ENCODE results near the gene KLRC4. TPM values are rescaled to one million over a fixed set of nuclear protein-coding genes. Genes with fewer than 3 reads are reported as not detected.
"Not testable (repeated sequence)": the region's sequence is repeated elsewhere in the genome, so short reads cannot be mapped to it uniquely, and the experiment has no call there.

KLRC4 gene
- total and polyA plus RNA-seq, 2 donors (not counting 1 experiment from before 2014, with no cell fraction given): not detected

GRCh38 chr12:10368206-10369171, 41.1 kb downstream of the KLRC4 start:
- H3K4me2 ChIP-seq (replicated peaks; ENCODE audit: low read depth, low read length, poor library complexity, severe bottlenecking): no peak overlapping the region
- H3K27me3 ChIP-seq (replicated peaks in 1 of 4; ENCODE audit: control extremely low read depth in 1 of 4, control insufficient read depth in 3 of 4, insufficient read depth in 4 of 4, low read length in 3 of 4): no peaks in the 10 kb centered on the region
- no peak overlapping the region for H3K9ac ChIP-seq (ENCODE audit: low read length)
- H3K4me1 ChIP-seq (ENCODE audit: control insufficient read depth in 2 of 2, insufficient read depth in 2 of 2, low read length in 2 of 2): peaks cover 38 to 41% of the 10 kb centered on the region in 2 donors
- CTCF ChIA-PET: no interaction called here
- H3K36me3 ChIP-seq (replicated peaks in 1 of 2; ENCODE audit: control extremely low read depth in 1 of 2, control insufficient read depth in 1 of 2, extremely low read depth in 1 of 2, insufficient read depth in 2 of 2, low read length in 1 of 2): no peaks in the 10 kb centered on the region
- Mint-ChIP-seq H3K27ac (no peak overlapping the region), H3K9me3 (ENCODE audit: insufficient read depth) (no peaks in the 10 kb centered on the region), H3K4me1 (peaks cover 12% of the 10 kb centered on the region), H3K4me3 (no peak overlapping the region), H3K27me3 (no peaks in the 10 kb centered on the region)
- peaks cover 5% of the 10 kb centered on the region for H3K79me2 ChIP-seq (ENCODE audit: control insufficient read depth, insufficient read depth, low read length)
- H4K20me1 ChIP-seq (ENCODE audit: control insufficient read depth, insufficient read depth, low read length, poor library complexity, severe bottlenecking): no peaks in the 10 kb centered on the region
- peaks cover 0 to 7% (median 0%) of the 10 kb centered on the region in 3 donors for H3K9me3 ChIP-seq (ENCODE audit: control extremely low read depth in 1 of 3, control insufficient read depth in 2 of 3, insufficient read depth in 1 of 3, low read length in 2 of 3)
- no peak overlapping the region for H3K27ac ChIP-seq (ENCODE audit: low read length in 2 of 2)
- POLR2A ChIA-PET: no interaction called here
- H2AFZ ChIP-seq (ENCODE audit: insufficient read depth, low read depth, low read length, poor library complexity, severe bottlenecking): no peak overlapping the region
- 100% methylated on average over 3 of the region's 10 CpGs for WGBS (ENCODE audit: insufficient coverage)
- TF ChIP-seq CTCF (IDR thresholded peaks at IDR 0.05) (no peak), EZH2 (IDR thresholded peaks at IDR 0.05; ENCODE audit: borderline replicate concordance, insufficient read depth, low read depth, low read length, poor library complexity, severe bottlenecking) (no peak)
- ATAC-seq (ENCODE audit: low read depth) (no peak), DNase-seq (no peak)
- H3K4me3 ChIP-seq (ENCODE audit: control extremely low read depth in 1 of 5, extremely low read depth in 1 of 5, insufficient read depth in 1 of 5, low read depth in 2 of 5, low read length in 4 of 5): no peak overlapping the region
- intact Hi-C loops (cut with micrococcal nuclease): no loop called here

- H3K4me1 ChIP-seq (ENCODE audit: control insufficient read depth in 2 of 2, insufficient read depth in 2 of 2, low read length in 2 of 2): peaks cover 41 to 46% of the 10 kb centered on the region in 2 donors
- H3K27me3 Mint-ChIP-seq; H3K4me1 Mint-ChIP-seq; intact Hi-C loops (cut with micrococcal nuclease); H2AFZ ChIP-seq (ENCODE audit: insufficient read depth, low read depth, low read length, poor library complexity, severe bottlenecking); H3K9me3 Mint-ChIP-seq (ENCODE audit: insufficient read depth); H3K9me3 ChIP-seq (ENCODE audit: control extremely low read depth in 1 of 3, control insufficient read depth in 2 of 3, insufficient read depth in 1 of 3, low read length in 2 of 3); H3K79me2 ChIP-seq (ENCODE audit: control insufficient read depth, insufficient read depth, low read length); CTCF ChIA-PET; POLR2A ChIA-PET; H3K36me3 ChIP-seq (replicated peaks in 1 of 2; ENCODE audit: control extremely low read depth in 1 of 2, control insufficient read depth in 1 of 2, extremely low read depth in 1 of 2, insufficient read depth in 2 of 2, low read length in 1 of 2); H3K4me3 Mint-ChIP-seq; DNase-seq; H3K27ac Mint-ChIP-seq; H3K27ac ChIP-seq (ENCODE audit: low read length in 2 of 2); H3K4me2 ChIP-seq (replicated peaks; ENCODE audit: low read depth, low read length, poor library complexity, severe bottlenecking); H3K4me3 ChIP-seq (ENCODE audit: control extremely low read depth in 1 of 5, extremely low read depth in 1 of 5, insufficient read depth in 1 of 5, low read depth in 2 of 5, low read length in 4 of 5); H3K9ac ChIP-seq (ENCODE audit: low read length); ATAC-seq (ENCODE audit: low read depth); H3K27me3 ChIP-seq (replicated peaks in 1 of 4; ENCODE audit: control extremely low read depth in 1 of 4, control insufficient read depth in 3 of 4, insufficient read depth in 4 of 4, low read length in 3 of 4); H4K20me1 ChIP-seq (ENCODE audit: control insufficient read depth, insufficient read depth, low read length, poor library complexity, severe bottlenecking): not testable (repeated sequence)
- WGBS (ENCODE audit: insufficient coverage): no CpG with 5 or more reads among the region's 4 CpGs
These were observed 41.8 kb downstream of the KLRC4 start for GRCh38 chr12:10367714-10368113.

Measured in B cell (primary cell).